IMR-90 (cell line): Measurements from ENCODE around the gene PSMB5. TPM values are rescaled to one million over a fixed set of nuclear protein-coding genes. Genes with fewer than 3 reads are reported as not detected.

Experiments
- ATAC-seq: fragments of 200-7000 bp; cut with Tn5 transposase; 2 replicates; pipeline ENCODE4 v1.9.1; 2020; ENCODE audit warnings: low read depth, mild to moderate bottlenecking, moderate library complexity
- BruUV-seq: library from RNA; stranded (reverse); fragments of 400-500 nt; replicated peaks from 2 replicates; lab custom pipeline; 2021; lab: Mats Ljungman, UMichigan
- CTCF ChIA-PET: fragments of 300-600 bp; formaldehyde crosslinking; extraction: SDS; loops from one replicate; lab custom pipeline; 2021; ENCODE audit warnings: antibody characterized with exemption; lab: Yijun Ruan, JAX
- POLR2A ChIA-PET: fragments of 300-600 bp; sonication (Branson Sonifier 250); formaldehyde crosslinking; loops from one replicate; lab custom pipeline; 2022; ENCODE audit warnings: antibody characterized with exemption; ENCODE audit not compliant: unreplicated experiment; lab: Charles Lee
- DNase-seq: peaks from one replicate; pipeline ENCODE4 v3.0.0; 2013
- H2AFZ ChIP-seq: replicated peaks from 2 replicates; pipeline ENCODE3; 2013; ENCODE audit warnings: low read length, mild to moderate bottlenecking; ENCODE audit not compliant: poor library complexity
- H2AK5ac ChIP-seq: 2 replicates; pipeline ENCODE4 v1.6.1; 2013; ENCODE audit warnings: low read depth, low read length, inconsistent platforms
- H2AK9ac ChIP-seq: replicated peaks from 2 replicates; pipeline ENCODE3; 2013; ENCODE audit warnings: mild to moderate bottlenecking, low read depth, low read length, moderate library complexity; ENCODE audit not compliant: poor library complexity
- H2BK120ac ChIP-seq: 2 replicates; pipeline ENCODE4 v1.6.1; 2013; ENCODE audit warnings: low read depth, low read length, inconsistent platforms
- H2BK15ac ChIP-seq: 3 replicates; pipeline ENCODE4 v1.6.1; 2013; ENCODE audit warnings: low read depth, low read length, inconsistent platforms
- H2BK20ac ChIP-seq: 2 replicates; pipeline ENCODE4 v1.6.1; 2013; ENCODE audit warnings: low read depth, mild to moderate bottlenecking, inconsistent platforms, low read length, moderate library complexity
- H2BK5ac ChIP-seq: 2 replicates; pipeline ENCODE4 v1.6.1; 2013; ENCODE audit warnings: mild to moderate bottlenecking, low read depth, low read length, inconsistent platforms; ENCODE audit not compliant: poor library complexity, severe bottlenecking
- H3K14ac ChIP-seq: replicated peaks from 2 replicates; pipeline ENCODE4 v1.6.1; 2013; ENCODE audit warnings: low read depth, low read length, inconsistent platforms
- H3K18ac ChIP-seq: 2 replicates; pipeline ENCODE4 v1.6.1; 2013; ENCODE audit warnings: low read depth, low read length, control low read depth
- H3K23ac ChIP-seq: 2 replicates; pipeline ENCODE4 v1.6.1; 2013; ENCODE audit warnings: low read depth, low read length, inconsistent platforms
- H3K27ac ChIP-seq: 2 replicates; pipeline ENCODE4 v1.5.1; 2013; ENCODE audit warnings: mild to moderate bottlenecking, control low read depth, low read length; ENCODE audit not compliant: insufficient read depth
- H3K27me3 ChIP-seq: 2 replicates; pipeline ENCODE4 v1.6.1; 2013; ENCODE audit warnings: low read length; ENCODE audit not compliant: control insufficient read depth, insufficient read depth
- H3K36me3 ChIP-seq: 2 replicates; pipeline ENCODE4 v1.6.1; 2013; ENCODE audit warnings: low read length, mixed read lengths; ENCODE audit not compliant: control insufficient read depth, insufficient read depth
- H3K4ac ChIP-seq: 2 replicates; pipeline ENCODE4 v1.6.1; 2013; ENCODE audit warnings: low read depth, low read length, inconsistent platforms
- H3K4me1 ChIP-seq: 2 replicates; pipeline ENCODE4 v1.6.1; 2013; ENCODE audit warnings: low read length, mixed read lengths; ENCODE audit not compliant: control insufficient read depth, insufficient read depth
- H3K4me2 ChIP-seq: 2 replicates; pipeline ENCODE4 v1.6.1; 2013; ENCODE audit warnings: low read depth, mild to moderate bottlenecking, control low read depth, low read length, moderate library complexity
- H3K4me3 ChIP-seq: 2 replicates; pipeline ENCODE4 v1.5.1; 2013; ENCODE audit warnings: low read depth, mild to moderate bottlenecking, control low read depth, low read length, moderate library complexity; ENCODE audit not compliant: insufficient read depth
- H3K56ac ChIP-seq: 2 replicates; pipeline ENCODE4 v1.6.1; 2013; ENCODE audit warnings: low read length, inconsistent platforms; ENCODE audit not compliant: insufficient read depth; ENCODE audit errors: extremely low read depth
- H3K79me1 ChIP-seq, 2 experiments: 2 replicates each; pipeline ENCODE4 v1.6.1; 2013; ENCODE audit warnings: low read length in 2 of 2, inconsistent platforms in 1 of 2, low read depth in 1 of 2
- H3K9ac ChIP-seq: 2 replicates; pipeline ENCODE4 v1.6.1; 2013; ENCODE audit warnings: low read depth, low read length, control low read depth
- H3K9me1 ChIP-seq: 2 replicates; pipeline ENCODE4 v1.6.1; 2013; ENCODE audit warnings: low read length, inconsistent platforms; ENCODE audit not compliant: insufficient read depth
- H3K9me3 ChIP-seq: 2 replicates; pipeline ENCODE4 v1.6.1; 2013; ENCODE audit warnings: low read length; ENCODE audit not compliant: control insufficient read depth, insufficient read depth
- H4K20me1 ChIP-seq: 2 replicates; pipeline ENCODE4 v1.6.1; 2013; ENCODE audit warnings: low read length, inconsistent platforms; ENCODE audit not compliant: insufficient read depth
- H4K5ac ChIP-seq: 2 replicates; pipeline ENCODE4 v1.6.1; 2013; ENCODE audit warnings: mild to moderate bottlenecking, low read depth, low read length, control low read depth
- H4K8ac ChIP-seq, 2 experiments: 2 replicates each; pipeline ENCODE4 v1.6.1; 2013; ENCODE audit warnings: low read depth in 2 of 2, low read length in 2 of 2, control low read depth in 1 of 2, inconsistent platforms in 1 of 2
- H4K91ac ChIP-seq: 2 replicates; pipeline ENCODE4 v1.6.1; 2013; ENCODE audit warnings: low read depth, low read length, inconsistent platforms; ENCODE audit not compliant: insufficient read depth
- CTCF ChIP-seq: conservative IDR thresholded peaks from 2 replicates; pipeline ENCODE4 v1.5.1; 2012; ENCODE audit warnings: mild to moderate bottlenecking, low read depth, low read length, improper control_type of control experiment
- SMC3 ChIP-seq: fragments of 150-350 bp; IDR thresholded peaks from 2 replicates; pipeline ENCODE4 v1.6.1; 2016; ENCODE audit warnings: low read depth, mild to moderate bottlenecking, antibody characterized with exemption, low read length, moderate library complexity
- WGBS, 2 experiments: methylation state at CpG; one replicate each; pipeline versions ENCODE4 v1.1.5 to v1.1.7; 2013; ENCODE audit warnings: missing lambda C conversion rate in 2 of 2; ENCODE audit not compliant: insufficient read length in 1 of 2; ENCODE audit errors: extremely low coverage in 2 of 2; 5-methylcytosine and 5-hydroxymethylcytosine counted together
- dilution Hi-C: fragments of 300-500 bp; cut with HindIII; formaldehyde crosslinking; loops from one replicate; pipeline ENCODE4 v1.14.3; 2018; ENCODE audit warnings: low sequenced_read_pairs; ENCODE audit not compliant: unreplicated experiment
- in situ Hi-C: fragments of 300-500 bp; cut with MboI; formaldehyde crosslinking; loops from 3 replicates; pipeline ENCODE4 v1.14.3; 2019; ENCODE audit warnings: low sequenced_read_pairs, inconsistent platforms, mixed read lengths
- intact Hi-C: fragments of 100-400 bp; cut with micrococcal nuclease; formaldehyde crosslinking; loops from 2 replicates; pipeline ENCODE4 v1.10.0; 2022
- polyA plus RNA-seq, 3 experiments: library from polyadenylated mRNA; depleted of rRNA; stranded (reverse); fragments of >200 nt; gene quantifications; 2 replicates each; pipeline ENCODE4 v1.2.3, GENCODE V29; 2012; ENCODE audit warnings: low replicate concordance in 1 of 3
- total RNA-seq: library from RNA; depleted of rRNA; stranded (reverse); fragments of >200 nt; gene quantifications from 2 replicates; pipeline ENCODE4 v1.2.3, GENCODE V29; 2012

The PSMB5 gene
- total and polyA plus RNA-seq, 2 of the 4 experiments (the other 2 are of a cell fraction) = 310 to 321 TPM

- no peak overlapping the region for H2BK120ac ChIP-seq
- ChIA-PET POLR2A (interaction anchor here (1.4 kb wide), 1 partner anchor 20 kb away, joined by 5 read pairs; no protein-coding TSS in a partner anchor), CTCF (interaction anchor here (0.6 to 2.8 kb wide), 14 partner anchors 8 to 121 kb away, joined by 3 to 14 read pairs (median 4); partner anchors contain the start of genes CDH24 and PRMT5)
- H4K20me1 ChIP-seq = no peaks in the 10 kb centered on the region
- no peak for DNase-seq
- no peak overlapping the region for H2BK15ac ChIP-seq
- dilution Hi-C loops = no loop called here
- H3K36me3 ChIP-seq = no peaks in the 10 kb centered on the region
- no peak overlapping the region for H4K91ac ChIP-seq
- H2BK20ac ChIP-seq = no peak overlapping the region
- H3K9me3 ChIP-seq = no peaks in the 10 kb centered on the region
- intact Hi-C loops = loop anchor here (10.0 kb wide), 1 partner anchor 198 kb away; the partner anchor contains the start of gene SLC7A8
- WGBS, 2 experiments = no CpG with 5 or more reads among the region's 8 CpGs
- H2BK5ac ChIP-seq = no peak overlapping the region
- no peak overlapping the region for H3K27ac ChIP-seq
- no peak overlapping the region for H3K18ac ChIP-seq
- H2AFZ ChIP-seq = no peak overlapping the region
- no TSS peak for BruUV-seq
- no peak overlapping the region for H3K9ac ChIP-seq
- H3K4me3 ChIP-seq = no peak overlapping the region
- H4K8ac ChIP-seq = no peak overlapping the region
- no peak overlapping the region for H3K14ac ChIP-seq
- no peak overlapping the region for H3K23ac ChIP-seq
- no peak overlapping the region for H3K4ac ChIP-seq
- in situ Hi-C loops = no loop called here
- no peaks in the 10 kb centered on the region for H3K27me3 ChIP-seq
- H3K79me1 ChIP-seq = peaks cover 0 to 18% of the 10 kb centered on the region in 2 experiments; a peak in 2 of 4 replicates
- H2AK9ac ChIP-seq = no peak overlapping the region
- H4K5ac ChIP-seq = no peak overlapping the region
- TF ChIP-seq SMC3 (no peak), CTCF (no peak)
- H2AK5ac ChIP-seq = no peak overlapping the region
- H3K4me1 ChIP-seq = no peaks in the 10 kb centered on the region
- H3K56ac ChIP-seq = no peak overlapping the region
- no peak for ATAC-seq
- no peak overlapping the region for H3K4me2 ChIP-seq
- H3K9me1 ChIP-seq = no peaks in the 10 kb centered on the region
Observed at GRCh38 chr14:22987291-22987690, 47.4 kb downstream of the PSMB5 start.
